Hematopoietic multipotent progenitor cell treated with erythropoietin and hydrocortisone succinate and interleukin-3 and kit ligand, for 8 days (in vitro differentiated cells): ENCODE results near the gene ANKFN1.

Experiments used
- DNase-seq: peaks from one replicate; pipeline ENCODE4 v3.0.0-alpha.2; 2015

The ANKFN1 gene

GRCh38 chr17:56291226-56291805, 138.0 kb downstream of the ANKFN1 start:
- DNase-seq: no peak

- no peak for DNase-seq
These were observed 138.7 kb downstream of the ANKFN1 start for GRCh38 chr17:56292010-56292409.

GRCh38 chr17:56292578-56292977, 139.3 kb downstream of the ANKFN1 start:
- no peak for DNase-seq

- peak; percentile 20 for DNase-seq
These were observed 143.9 kb downstream of the ANKFN1 start for GRCh38 chr17:56297184-56297583.

GRCh38 chr17:56298846-56299245, 145.6 kb downstream of the ANKFN1 start:
- DNase-seq: no peak

GRCh38 chr17:56300144-56300543, 146.9 kb downstream of the ANKFN1 start:
- DNase-seq: no peak

GRCh38 chr17:56305007-56305406, 151.7 kb downstream of the ANKFN1 start:
- DNase-seq: no peak

GRCh38 chr17:56309897-56310296, 156.6 kb downstream of the ANKFN1 start:
- no peak for DNase-seq

GRCh38 chr17:56310782-56311181, 157.5 kb downstream of the ANKFN1 start:
- DNase-seq: no peak

GRCh38 chr17:56313201-56313600, 159.9 kb downstream of the ANKFN1 start:
- DNase-seq: no peak

GRCh38 chr17:56314026-56314425, 160.8 kb downstream of the ANKFN1 start:
- no peak for DNase-seq

GRCh38 chr17:56314984-56315602, 161.8 kb downstream of the ANKFN1 start:
- DNase-seq: no peak

GRCh38 chr17:56316604-56317003, 163.3 kb downstream of the ANKFN1 start:
- no peak for DNase-seq

- DNase-seq: no peak
These were observed 164.3 kb downstream of the ANKFN1 start for GRCh38 chr17:56317351-56318208.

GRCh38 chr17:56319531-56319930, 166.3 kb downstream of the ANKFN1 start:
- DNase-seq: peak; percentile 59

GRCh38 chr17:56320443-56320842, 167.2 kb downstream of the ANKFN1 start:
- DNase-seq: no peak

GRCh38 chr17:56322991-56323390, 169.7 kb downstream of the ANKFN1 start:
- no peak for DNase-seq

GRCh38 chr17:56324676-56325075, 171.4 kb downstream of the ANKFN1 start:
- no peak for DNase-seq

- no peak for DNase-seq
These were observed 172.2 kb downstream of the ANKFN1 start for GRCh38 chr17:56325313-56326000.

GRCh38 chr17:56326001-56326359, 172.7 kb downstream of the ANKFN1 start:
- DNase-seq: no peak

GRCh38 chr17:56347639-56348038, 194.4 kb downstream of the ANKFN1 start:
- DNase-seq: no peak

GRCh38 chr17:56350592-56350991, 197.3 kb downstream of the ANKFN1 start:
- DNase-seq: no peak

GRCh38 chr17:56351675-56352074, 198.4 kb downstream of the ANKFN1 start:
- DNase-seq: no peak

GRCh38 chr17:56358651-56359050, 205.4 kb downstream of the ANKFN1 start:
- no peak for DNase-seq
